ENCODE data around the gene TOR1A. TPM values are rescaled to one million over a fixed set of nuclear protein-coding genes. Genes with fewer than 3 reads are reported as not detected.

The TOR1A gene
- total and polyA plus RNA-seq, 2 experiments from 2014 or later = 23.6 to 45.7 TPM

GRCh38 chr9:129866394-129867135 is 42.6 kb upstream of the TOR1A start:
- no peak for ATAC-seq
- Mint-ChIP-seq H3K27me3 (ENCODE audit: insufficient read depth, low read depth, poor library complexity) (peaks cover 15% of the 10 kb centered on the region), H3K4me3 (no peak overlapping the region), H3K27ac (no peak overlapping the region), H3K36me3 (ENCODE audit: low read depth) (peaks cover 21% of the 10 kb centered on the region; the same call in 2 of the 3 replicates), H3K9me3 (no peaks in the 10 kb centered on the region; the same call in 2 of the 3 replicates), H3K4me1 (no peaks in the 10 kb centered on the region; the same call in 2 of the 3 replicates)
- DNase-seq (ENCODE audit: low spot score) = no peak
- H3K4me2 ChIP-seq = no peak overlapping the region
- TF ChIP-seq CREB1 (CRISPR knock-in tag; IDR thresholded peaks at IDR 0.05; ENCODE audit: low read depth) (no peak), POLR2AphosphoS5 (IDR thresholded peaks at IDR 0.05; ENCODE audit: low read depth) (no peak), NANOG (IDR thresholded peaks at IDR 0.05; ENCODE audit: borderline replicate concordance) (no peak), JUNB (IDR thresholded peaks at IDR 0.05; ENCODE audit: unreplicated experiment) (no peak), ZNF114 (CRISPR knock-in tag; IDR thresholded peaks at IDR 0.05) (no peak), REST (IDR thresholded peaks at IDR 0.05; ENCODE audit: unreplicated experiment) (no peak), ZNF462 (CRISPR knock-in tag; IDR thresholded peaks at IDR 0.05) (no peak), ZNF331 (CRISPR knock-in tag; IDR thresholded peaks at IDR 0.05; ENCODE audit: low read depth) (no peak), EZH2 (IDR thresholded peaks at IDR 0.05; ENCODE audit: low read depth, unreplicated experiment) (no peak), STAT1 (IDR thresholded peaks at IDR 0.05; ENCODE audit: unreplicated experiment) (no peak), EZH2phosphoT487 (IDR thresholded peaks at IDR 0.05; ENCODE audit: unreplicated experiment) (no peak), ETS1 (IDR thresholded peaks at IDR 0.05) (no peak), CTCF (conservative IDR thresholded peaks at IDR 0.05; ENCODE audit: low read depth in 2 of 2) (no peak)
- no peaks in the 10 kb centered on the region for H3K79me2 ChIP-seq (replicated peaks; ENCODE audit: insufficient read depth)
- no peaks in the 10 kb centered on the region for H3K36me3 ChIP-seq (ENCODE audit: insufficient read depth)
- no peak overlapping the region for H3K4me3 ChIP-seq
- no peaks in the 10 kb centered on the region for H4K20me1 ChIP-seq (replicated peaks; ENCODE audit: insufficient read depth)
- no peaks in the 10 kb centered on the region for H3K27me3 ChIP-seq (ENCODE audit: insufficient read depth)
- no peaks in the 10 kb centered on the region for H3K4me1 ChIP-seq (ENCODE audit: insufficient read depth)
- no peak overlapping the region for H2AFZ ChIP-seq
- H3K27ac ChIP-seq (ENCODE audit: low read depth) = no peak overlapping the region
- H3K9me2 ChIP-seq (ENCODE audit: insufficient read depth) = no peaks in the 10 kb centered on the region
- no peaks in the 10 kb centered on the region for H3F3A ChIP-seq (replicated peaks; ENCODE audit: low read depth)

Measured in GM23338 (cell line).